ENCODE results near the gene CLDN10. TPM values are rescaled to one million over a fixed set of nuclear protein-coding genes. Genes with fewer than 3 reads are reported as not detected.

CLDN10 gene
- total and polyA plus RNA-seq, 8 donors, result 1.3 to 2.1 TPM; not detected in 6

DNA sequence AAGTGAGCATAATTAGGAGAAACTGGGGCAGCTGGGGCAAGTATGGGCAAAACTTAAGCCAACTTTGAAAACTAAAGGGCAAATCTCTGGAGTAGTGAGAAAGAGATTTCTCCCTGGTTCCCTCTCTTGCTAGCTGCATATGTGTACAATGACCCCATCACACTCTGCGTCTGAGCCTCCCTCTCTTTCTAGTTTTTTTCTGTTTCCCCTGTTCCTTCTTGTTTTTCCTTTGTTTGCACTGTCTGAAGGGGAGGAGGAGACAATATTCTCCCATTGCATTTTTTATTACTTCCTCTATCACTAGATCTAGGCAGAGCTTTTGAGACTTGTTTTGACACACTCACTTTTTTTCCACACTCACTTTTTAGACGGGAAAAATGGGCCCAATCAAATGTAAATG lies 11.2 kb upstream of the CLDN10 start:
- Histone ChIP-seq H3K27me3 (peaks cover 0 to 8% (median 0%) of the 10 kb centered on the region in 3 donors), H3K4me1 (peaks cover 0 to 17% (median 5%) of the 10 kb centered on the region in 4 donors), H3K9me3 (no peaks in the 10 kb centered on the region), H3K4me3 (no peak overlapping the region), H3K27ac (no peak overlapping the region), H3K36me3 (no peaks in the 10 kb centered on the region)
- intact Hi-C loops (cut with DNase I; ENCODE audit: low total_unique reads), result no loop called here
- 44 to 70% (median 60%) methylated on average over 2 of the region's 2 CpGs for WGBS, 5 donors
- no peak for TF ChIP-seq POLR2A (IDR thresholded peaks at IDR 0.05)
- DNase-seq, result no peak

DNA sequence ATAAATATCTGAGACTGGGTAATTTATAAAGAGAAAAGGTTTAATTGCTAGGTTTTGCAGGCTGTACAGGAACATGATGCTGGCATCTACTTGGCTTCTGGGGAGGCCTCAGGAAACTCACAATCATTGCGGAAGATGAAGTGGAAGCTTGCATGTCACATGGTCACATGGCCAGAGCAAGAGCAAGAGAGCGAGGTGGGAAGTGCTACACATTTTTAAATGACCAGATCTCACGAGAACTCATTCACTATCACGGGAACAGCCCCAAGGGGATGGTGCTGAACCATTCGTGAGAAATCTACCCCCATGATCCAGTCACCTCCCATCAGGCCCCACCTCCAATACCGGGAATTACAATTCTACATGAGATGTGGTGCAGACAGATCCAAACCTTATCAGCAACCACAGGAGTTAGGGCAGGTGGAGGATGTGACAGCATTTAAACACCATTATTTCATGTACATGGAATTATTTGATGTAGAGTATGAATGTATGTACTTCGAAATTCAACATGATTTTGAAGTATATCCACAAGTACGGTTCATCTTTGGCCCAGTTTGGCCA lies 10.5 kb upstream of the CLDN10 start:
- intact Hi-C loops (cut with DNase I; ENCODE audit: low total_unique reads), result no loop called here
- H3K27ac ChIP-seq, result no peak overlapping the region
- WGBS, 5 donors, result 88 to 95% (median 91%) methylated on average over 8 of the region's 8 CpGs

DNA sequence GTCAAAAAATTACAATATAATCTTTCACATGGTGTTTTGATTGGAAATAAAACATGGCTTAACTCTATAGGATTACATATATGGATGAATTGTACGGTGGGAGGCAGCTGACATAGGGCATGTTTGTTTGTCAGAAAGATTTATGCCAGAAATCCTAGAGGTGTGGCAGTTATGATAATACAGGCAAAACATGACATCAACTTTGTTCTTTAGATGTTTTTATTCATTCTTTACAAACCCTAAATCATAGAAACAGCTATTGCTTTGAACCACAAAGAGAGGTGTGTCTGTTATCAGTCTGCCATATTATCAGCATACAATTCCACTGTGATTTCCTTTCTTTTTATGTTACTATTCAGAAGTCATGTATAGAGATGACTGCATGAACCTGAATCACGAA lies 8.2 kb upstream of the CLDN10 start:
- TF ChIP-seq POLR2AphosphoS5 (IDR thresholded peaks at IDR 0.05) (no peak), EP300 (IDR thresholded peaks at IDR 0.05) (no peak), POLR2A (IDR thresholded peaks at IDR 0.05) (no peak)
- TF ChIP-seq, protein P1, sequence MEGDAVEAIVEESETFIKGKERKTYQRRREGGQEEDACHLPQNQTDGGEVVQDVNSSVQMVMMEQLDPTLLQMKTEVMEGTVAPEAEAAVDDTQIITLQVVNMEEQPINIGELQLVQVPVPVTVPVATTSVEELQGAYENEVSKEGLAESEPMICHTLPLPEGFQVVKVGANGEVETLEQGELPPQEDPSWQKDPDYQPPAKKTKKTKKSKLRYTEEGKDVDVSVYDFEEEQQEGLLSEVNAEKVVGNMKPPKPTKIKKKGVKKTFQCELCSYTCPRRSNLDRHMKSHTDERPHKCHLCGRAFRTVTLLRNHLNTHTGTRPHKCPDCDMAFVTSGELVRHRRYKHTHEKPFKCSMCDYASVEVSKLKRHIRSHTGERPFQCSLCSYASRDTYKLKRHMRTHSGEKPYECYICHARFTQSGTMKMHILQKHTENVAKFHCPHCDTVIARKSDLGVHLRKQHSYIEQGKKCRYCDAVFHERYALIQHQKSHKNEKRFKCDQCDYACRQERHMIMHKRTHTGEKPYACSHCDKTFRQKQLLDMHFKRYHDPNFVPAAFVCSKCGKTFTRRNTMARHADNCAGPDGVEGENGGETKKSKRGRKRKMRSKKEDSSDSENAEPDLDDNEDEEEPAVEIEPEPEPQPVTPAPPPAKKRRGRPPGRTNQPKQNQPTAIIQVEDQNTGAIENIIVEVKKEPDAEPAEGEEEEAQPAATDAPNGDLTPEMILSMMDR (IDR thresholded peaks at IDR 0.05), result no peak
- no peak overlapping the region for H3K27ac ChIP-seq
- DNase-seq, result no peak
- WGBS, 5 donors, result 26 to 60% (median 40%) methylated on average over 2 of the region's 2 CpGs
- intact Hi-C loops (cut with DNase I; ENCODE audit: low total_unique reads), result no loop called here
- no peak overlapping the region for H3K4me3 ChIP-seq
- H3K4me1 ChIP-seq, result peaks cover 0 to 11% (median 5%) of the 10 kb centered on the region in 4 donors
- no peaks in the 10 kb centered on the region for H3K9me3 ChIP-seq
- H3K27me3 ChIP-seq, result peaks cover 0 to 20% (median 0%) of the 10 kb centered on the region in 3 donors
- H3K36me3 ChIP-seq, result no peaks in the 10 kb centered on the region

More for the DNA sequence above, 10.5 kb upstream of the CLDN10 start:
- Histone ChIP-seq H3K9me3 (no peaks in the 10 kb centered on the region), H3K4me1 (peaks cover 0 to 11% (median 5%) of the 10 kb centered on the region in 4 donors), H3K27me3 (peaks cover 0 to 10% (median 0%) of the 10 kb centered on the region in 3 donors), H3K36me3 (no peaks in the 10 kb centered on the region), H3K4me3 (no peak overlapping the region)
- no peak for DNase-seq
- TF ChIP-seq POLR2AphosphoS5 (IDR thresholded peaks at IDR 0.05) (no peak), POLR2A (IDR thresholded peaks at IDR 0.05) (no peak), EP300 (IDR thresholded peaks at IDR 0.05) (no peak)
- TF ChIP-seq, protein P1 (IDR thresholded peaks at IDR 0.05), result no peak

DNA sequence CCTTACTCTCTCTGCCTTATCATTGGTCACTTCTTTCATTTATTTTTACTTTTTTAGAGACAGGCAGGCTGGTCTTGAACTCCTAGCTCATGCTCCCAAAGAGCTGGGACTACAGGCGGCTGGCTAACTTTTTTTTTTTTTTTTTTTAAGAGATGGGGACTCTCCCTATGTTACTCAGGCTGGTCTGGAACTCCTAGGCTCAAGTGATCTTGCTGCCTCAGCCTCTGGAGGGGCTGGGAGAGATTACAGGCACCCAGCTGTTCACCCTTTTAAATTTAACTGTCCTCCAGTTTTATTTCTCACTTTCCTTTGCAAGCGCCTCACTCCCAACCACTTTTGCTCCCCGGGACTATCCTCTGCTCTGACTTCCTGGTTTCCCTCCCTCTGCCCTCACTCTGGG lies 5.6 kb upstream of the CLDN10 start:
- Histone ChIP-seq H3K36me3 (no peaks in the 10 kb centered on the region), H3K4me3 (no peak overlapping the region), H3K27ac (no peak overlapping the region), H3K9me3 (no peaks in the 10 kb centered on the region), H3K4me1 (no peaks in the 10 kb centered on the region), H3K27me3 (peaks cover 1 to 44% (median 9%) of the 10 kb centered on the region in 3 donors)
- intact Hi-C loops (cut with DNase I; ENCODE audit: low total_unique reads), result no loop called here
- WGBS, 5 donors, result 33 to 52% (median 36%) methylated on average over 2 to 3 of the region's 3 CpGs
- TF ChIP-seq, protein P1 (IDR thresholded peaks at IDR 0.05), result no peak
- TF ChIP-seq POLR2A (IDR thresholded peaks at IDR 0.05), result no peak
- no peak for TF ChIP-seq EP300 (IDR thresholded peaks at IDR 0.05)
- TF ChIP-seq POLR2AphosphoS5 (IDR thresholded peaks at IDR 0.05), result no peak
- DNase-seq, result no peak

DNA sequence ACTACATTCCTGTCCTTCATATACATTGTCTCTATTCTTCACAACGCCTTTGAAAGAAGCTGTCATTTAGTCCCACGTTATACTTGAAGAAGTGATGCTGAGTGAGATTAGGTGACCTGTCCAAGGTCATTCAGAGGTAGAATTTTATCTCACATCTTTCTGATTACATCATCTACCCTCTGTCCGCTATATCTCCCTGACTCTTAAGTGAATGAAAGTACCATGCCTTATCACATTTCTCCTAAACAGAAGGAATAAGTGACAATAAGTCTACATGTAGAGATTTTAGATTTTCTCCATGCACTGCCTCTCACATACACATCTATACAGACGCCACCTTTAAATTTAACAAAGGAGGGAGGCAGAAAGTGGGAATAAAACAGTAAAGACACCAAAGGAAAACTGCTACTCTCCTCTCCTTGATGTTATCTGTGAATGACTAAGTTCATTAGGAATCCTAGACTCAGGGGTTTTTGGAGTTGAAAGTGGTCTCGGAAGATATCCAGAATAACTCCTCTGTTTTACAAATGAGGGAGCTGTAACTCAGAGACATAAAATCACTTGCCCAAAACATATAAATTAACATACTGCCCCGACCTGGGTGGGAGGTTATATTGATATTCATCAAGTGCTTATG lies 4.9 kb upstream of the CLDN10 start:
- Histone ChIP-seq H3K9me3 (no peaks in the 10 kb centered on the region), H3K4me1 (peaks cover 0 to 6% (median 5%) of the 10 kb centered on the region in 4 donors), H3K36me3 (no peaks in the 10 kb centered on the region), H3K4me3 (no peak overlapping the region), H3K27ac (no peak overlapping the region), H3K27me3 (peaks cover 8 to 52% (median 17%) of the 10 kb centered on the region in 3 donors)
- intact Hi-C loops (cut with DNase I; ENCODE audit: low total_unique reads), result no loop called here
- no peak for TF ChIP-seq POLR2AphosphoS5 (IDR thresholded peaks at IDR 0.05)
- TF ChIP-seq POLR2A (IDR thresholded peaks at IDR 0.05), result no peak
- TF ChIP-seq EP300 (IDR thresholded peaks at IDR 0.05), result no peak
- TF ChIP-seq, protein P1 (IDR thresholded peaks at IDR 0.05), result no peak
- no peak for DNase-seq
- 52 to 69% (median 60%) methylated on average over 6 of the region's 6 CpGs for WGBS, 5 donors

All from stomach (tissue), 9 donors.